GM18499 (cell line): ENCODE results near the gene NPBWR2.

Source experiments
- ATAC-seq: cut with Tn5 transposase; IDR thresholded peaks from one replicate; pipeline ENCODE4 v1.9.1; 2021; ENCODE audit warnings: moderate number of reproducible peaks; ENCODE audit not compliant: insufficient read depth, unreplicated experiment

NPBWR2 gene, protein sequence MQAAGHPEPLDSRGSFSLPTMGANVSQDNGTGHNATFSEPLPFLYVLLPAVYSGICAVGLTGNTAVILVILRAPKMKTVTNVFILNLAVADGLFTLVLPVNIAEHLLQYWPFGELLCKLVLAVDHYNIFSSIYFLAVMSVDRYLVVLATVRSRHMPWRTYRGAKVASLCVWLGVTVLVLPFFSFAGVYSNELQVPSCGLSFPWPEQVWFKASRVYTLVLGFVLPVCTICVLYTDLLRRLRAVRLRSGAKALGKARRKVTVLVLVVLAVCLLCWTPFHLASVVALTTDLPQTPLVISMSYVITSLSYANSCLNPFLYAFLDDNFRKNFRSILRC

DNA sequence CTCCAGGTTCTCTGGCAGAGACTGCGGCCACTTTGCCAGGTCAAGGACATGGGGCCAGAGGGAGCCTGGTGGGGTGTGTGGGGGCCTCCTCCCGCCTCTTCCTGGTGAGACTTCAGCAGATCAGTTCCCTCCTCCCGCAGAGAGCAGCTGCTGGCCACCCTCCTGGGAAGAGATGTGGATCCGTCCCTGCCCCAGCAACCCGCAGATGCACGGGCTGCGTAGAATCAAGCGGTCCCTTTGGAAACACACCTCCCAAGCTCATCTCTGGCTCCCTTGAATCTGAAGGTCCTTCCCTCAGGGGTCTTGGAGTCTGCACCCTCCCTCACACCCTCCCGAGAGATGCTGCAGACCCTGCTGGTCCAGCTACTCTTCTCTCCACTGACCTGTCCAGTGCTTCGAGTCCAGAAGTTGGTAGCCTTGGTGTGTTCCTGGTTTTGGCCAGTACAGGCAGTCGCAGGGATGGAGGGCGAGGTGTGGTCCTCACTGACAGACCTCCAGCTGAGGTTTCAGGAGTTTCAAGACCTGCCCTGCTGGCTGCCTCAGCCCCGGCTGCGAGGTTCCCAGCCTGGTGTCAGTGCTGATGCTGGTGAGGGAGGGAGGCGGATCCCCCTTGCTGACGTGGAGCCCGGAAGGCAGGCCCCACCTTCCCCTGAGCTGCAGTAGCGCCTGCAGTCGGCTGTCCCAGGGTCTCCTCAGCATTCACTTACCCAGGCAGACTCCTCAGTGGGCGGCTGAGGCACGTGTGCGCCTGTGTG is at the start of gene NPBWR2:
TSS of gene NPBWR2 (minus strand) at position 585 of the 755 bp plus-strand sequence. CDS start 734 bp downstream, outside the sequence.
- no peak for ATAC-seq

GRCh38 chr20:64156136-64156885 is 48.9 kb upstream of the NPBWR2 start:
- no peak for ATAC-seq

GRCh38 chr20:64155258-64156135 is 48.1 kb upstream of the NPBWR2 start:
- no peak for ATAC-seq

DNA sequence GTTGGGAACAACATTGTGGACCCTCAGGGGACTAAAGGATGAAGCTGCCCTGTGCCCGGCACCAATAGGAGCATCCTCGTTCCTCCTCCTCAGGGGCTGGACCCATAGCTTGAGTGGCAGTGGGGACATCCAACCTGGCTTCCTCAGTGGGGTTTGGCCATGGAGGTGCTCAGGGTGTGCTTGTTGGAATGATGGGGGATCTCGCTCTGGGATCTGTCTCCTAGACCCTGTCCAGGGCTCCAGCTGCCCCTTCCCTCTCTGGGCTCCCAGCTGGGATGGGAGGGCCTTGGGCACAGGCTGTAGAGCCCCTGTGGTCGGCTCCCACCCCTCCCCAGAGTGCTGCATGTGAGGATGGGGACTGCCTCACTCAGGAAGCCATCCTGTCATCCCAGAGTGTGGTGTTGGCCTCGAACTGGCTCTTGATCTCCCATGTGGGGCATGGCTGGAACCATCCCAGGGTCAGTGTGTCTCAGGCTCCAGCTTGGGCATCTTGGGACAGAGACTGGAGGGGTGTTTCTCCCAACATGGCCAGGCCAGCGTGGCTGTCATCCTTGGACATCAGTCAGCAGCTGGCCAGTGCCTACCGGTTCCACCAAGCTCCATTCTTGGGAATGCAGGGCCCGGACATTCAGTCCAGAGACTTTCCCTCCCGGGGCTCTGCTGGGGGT is 47.4 kb upstream of the NPBWR2 start:
- ATAC-seq, result no peak

DNA sequence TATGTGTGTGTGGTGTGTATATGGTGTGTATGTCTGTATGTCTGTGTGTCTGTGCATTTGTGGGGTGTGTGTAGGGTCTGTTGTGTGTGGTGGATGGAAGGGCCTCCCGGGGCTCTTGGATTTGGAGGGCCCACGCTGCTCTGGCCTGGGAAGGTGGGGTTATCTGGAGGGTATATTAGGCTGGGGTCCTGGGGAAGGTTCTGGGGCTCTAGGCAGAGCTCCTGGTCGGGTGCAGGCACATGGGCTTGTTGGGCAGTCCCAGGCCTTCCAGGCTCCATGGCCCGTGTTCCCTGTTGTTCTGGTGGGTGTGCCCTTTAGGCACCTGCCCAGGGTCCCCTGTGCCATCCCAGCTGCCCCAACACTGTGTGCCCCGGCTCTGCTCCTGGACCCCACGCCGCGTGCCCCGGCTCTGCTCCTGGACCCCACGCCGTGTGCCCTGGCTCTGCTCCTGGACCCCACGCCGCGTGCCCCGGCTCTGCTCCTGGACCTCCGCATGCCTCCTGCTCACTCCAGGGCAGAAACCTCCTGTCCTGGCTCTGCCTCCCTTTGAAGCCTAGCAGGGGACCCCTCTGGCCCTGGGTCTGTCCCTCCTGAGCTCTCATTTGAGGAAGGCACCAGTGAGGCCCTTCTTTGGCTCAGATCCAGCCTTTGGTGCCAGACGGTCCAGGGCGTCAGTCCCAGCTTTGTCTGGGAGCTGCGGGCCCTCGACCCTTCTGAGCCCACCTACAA is 46.7 kb upstream of the NPBWR2 start:
- no peak for ATAC-seq

GRCh38 chr20:64153410-64153809 is 46.0 kb upstream of the NPBWR2 start:
- no peak for ATAC-seq

GRCh38 chr20:64152906-64153305 is 45.5 kb upstream of the NPBWR2 start:
- ATAC-seq, result no peak

DNA sequence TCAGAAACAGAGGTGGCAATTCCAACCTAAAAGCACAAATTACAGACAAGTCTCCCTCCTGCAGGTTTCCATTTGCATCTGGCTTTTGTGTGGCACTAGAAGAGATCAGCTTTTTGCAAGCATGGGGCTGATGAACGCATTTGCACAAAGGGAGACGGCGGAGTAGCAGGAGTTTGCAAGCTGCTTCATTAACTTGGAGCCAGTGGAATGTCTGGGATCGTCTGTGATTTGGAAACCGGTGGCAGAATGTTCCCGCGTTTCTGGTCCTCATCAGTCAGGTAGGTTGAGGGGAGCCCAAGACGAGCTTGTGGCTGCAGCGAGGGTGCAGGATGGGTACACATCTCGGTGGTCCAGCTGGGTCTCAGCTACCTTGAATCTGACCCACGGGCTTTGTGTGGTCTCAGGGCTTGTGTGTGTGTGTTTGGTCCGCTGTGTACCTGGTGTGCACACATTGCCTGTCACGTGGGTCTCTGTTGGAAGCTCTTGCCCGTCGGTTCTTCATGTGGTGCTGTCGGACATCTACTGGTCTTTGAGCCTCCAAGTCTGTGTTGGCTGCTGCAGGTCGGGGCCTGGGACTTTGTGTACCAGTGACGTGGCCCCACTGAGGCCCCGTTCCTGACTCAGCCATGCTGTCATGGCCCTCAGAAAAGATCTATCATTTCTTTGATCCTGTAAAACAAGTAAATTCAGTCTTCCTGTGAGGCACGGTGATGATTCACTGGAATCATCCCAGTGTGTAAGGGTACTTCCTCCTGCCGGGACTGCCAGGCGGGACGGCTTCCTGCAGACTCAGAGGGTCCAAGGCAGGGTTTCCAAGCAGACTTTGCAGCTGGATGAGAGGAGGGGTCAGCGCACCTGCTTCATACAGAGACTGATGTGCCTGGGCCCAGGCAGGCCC is 44.5 kb upstream of the NPBWR2 start:
- ATAC-seq, result no peak

GRCh38 chr20:64150756-64151632 is 43.6 kb upstream of the NPBWR2 start:
- ATAC-seq, result no peak

- no peak for ATAC-seq
Measured at GRCh38 chr20:64149809-64150560, 42.6 kb upstream of the NPBWR2 start.

DNA sequence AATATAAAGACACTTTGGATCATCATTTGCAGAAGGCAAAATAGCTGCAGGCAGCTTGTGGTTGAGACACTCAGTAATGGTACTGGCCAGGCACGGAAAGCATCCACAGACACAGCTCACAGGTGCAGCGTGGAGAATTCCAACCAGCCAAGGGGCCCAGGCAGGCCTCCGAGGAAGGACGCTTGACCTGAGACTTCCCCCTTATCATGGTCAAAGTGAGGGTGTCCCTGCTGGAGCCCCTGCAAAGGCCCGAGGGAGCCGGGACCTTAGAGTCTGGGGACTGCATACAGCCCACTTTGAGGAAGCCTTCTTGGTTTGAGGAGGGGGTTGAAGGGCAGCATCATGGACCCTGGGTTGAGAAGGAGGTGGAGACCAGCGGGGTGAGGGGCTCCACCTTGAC is 41.8 kb upstream of the NPBWR2 start:
- no peak for ATAC-seq

DNA sequence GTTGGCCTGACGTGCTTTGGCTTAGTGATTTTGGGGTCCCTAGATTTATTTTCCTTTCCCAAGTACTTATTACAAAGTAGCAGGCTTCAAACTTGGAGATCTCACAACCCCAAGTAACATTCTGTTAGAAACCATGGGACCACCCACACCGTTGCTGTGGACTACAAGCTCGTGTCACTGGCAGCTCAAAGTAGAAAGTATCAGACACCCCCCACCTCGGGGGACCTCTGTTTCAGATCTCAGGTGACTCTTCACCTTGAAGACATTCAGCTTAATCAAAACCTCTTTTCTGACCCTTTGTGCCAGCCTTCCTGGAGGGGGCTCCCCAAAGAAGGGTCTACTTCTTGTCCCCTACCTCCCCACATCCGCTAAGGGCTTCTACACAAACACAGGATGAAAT is 41.2 kb upstream of the NPBWR2 start:
- no peak for ATAC-seq

- ATAC-seq, result no peak
Measured at GRCh38 chr20:64146936-64147477, 39.6 kb upstream of the NPBWR2 start.

GRCh38 chr20:64146301-64146935 is 39.1 kb upstream of the NPBWR2 start:
- no peak for ATAC-seq

- no peak for ATAC-seq
Measured at GRCh38 chr20:64145458-64146300, 38.3 kb upstream of the NPBWR2 start.
